ENCODE data around the gene CRYGD.

GRCh38 chr2:208086029-208086428 lies 38.3 kb downstream of the CRYGD start:
- TF ChIP-seq, protein P1, sequence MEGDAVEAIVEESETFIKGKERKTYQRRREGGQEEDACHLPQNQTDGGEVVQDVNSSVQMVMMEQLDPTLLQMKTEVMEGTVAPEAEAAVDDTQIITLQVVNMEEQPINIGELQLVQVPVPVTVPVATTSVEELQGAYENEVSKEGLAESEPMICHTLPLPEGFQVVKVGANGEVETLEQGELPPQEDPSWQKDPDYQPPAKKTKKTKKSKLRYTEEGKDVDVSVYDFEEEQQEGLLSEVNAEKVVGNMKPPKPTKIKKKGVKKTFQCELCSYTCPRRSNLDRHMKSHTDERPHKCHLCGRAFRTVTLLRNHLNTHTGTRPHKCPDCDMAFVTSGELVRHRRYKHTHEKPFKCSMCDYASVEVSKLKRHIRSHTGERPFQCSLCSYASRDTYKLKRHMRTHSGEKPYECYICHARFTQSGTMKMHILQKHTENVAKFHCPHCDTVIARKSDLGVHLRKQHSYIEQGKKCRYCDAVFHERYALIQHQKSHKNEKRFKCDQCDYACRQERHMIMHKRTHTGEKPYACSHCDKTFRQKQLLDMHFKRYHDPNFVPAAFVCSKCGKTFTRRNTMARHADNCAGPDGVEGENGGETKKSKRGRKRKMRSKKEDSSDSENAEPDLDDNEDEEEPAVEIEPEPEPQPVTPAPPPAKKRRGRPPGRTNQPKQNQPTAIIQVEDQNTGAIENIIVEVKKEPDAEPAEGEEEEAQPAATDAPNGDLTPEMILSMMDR (IDR thresholded peaks at IDR 0.05), result no peak
- no peak for TF ChIP-seq POLR2A (IDR thresholded peaks at IDR 0.05)

Measured in uterus (tissue), 2 donors.